Loucy (cell line): ENCODE results near the gene GAS6.

Experiments used
- CTCF ChIP-seq: fragments of 200-600 bp; sonication (generic); conservative IDR thresholded peaks from 2 replicates; pipeline ENCODE4 v1.5.1; 2014; ENCODE audit warnings: mild to moderate bottlenecking, antibody characterized with exemption, low read length
- EZH2phosphoT487 ChIP-seq: fragments of 200-600 bp; IDR thresholded peaks from 2 replicates; pipeline ENCODE4 v1.6.1; 2018; ENCODE audit warnings: antibody characterized with exemption, mild to moderate bottlenecking, moderate library complexity, borderline replicate concordance

GRCh38 chr13:113794086-113794485 lies 69.8 kb downstream of the GAS6 start:
- TF ChIP-seq CTCF (no peak), EZH2phosphoT487 (no peak)
